Activated naive CD4-positive, alpha-beta T cell treated with anti-CD3 and anti-CD28 coated beads, Interleukin-2, amount 50 U/mL, for 24 hours (primary cell): ENCODE measurements around the gene TERT.

Experiments
- H3K27ac Mint-ChIP-seq: one replicate; pipeline ENCODE4 v1.8.0; 2021; ENCODE audit warnings: mild to moderate bottlenecking, mixed read lengths
- H3K27me3 Mint-ChIP-seq: one replicate; pipeline ENCODE4 v1.8.0; 2021; ENCODE audit warnings: mixed read lengths
- H3K36me3 Mint-ChIP-seq: one replicate; pipeline ENCODE4 v1.8.0; 2021; ENCODE audit warnings: mixed read lengths
- H3K4me1 Mint-ChIP-seq: one replicate; pipeline ENCODE4 v1.8.0; 2021; ENCODE audit warnings: mixed read lengths
- H3K4me3 Mint-ChIP-seq: one replicate; pipeline ENCODE4 v1.8.0; 2021; ENCODE audit warnings: mild to moderate bottlenecking, mixed read lengths
- H3K9me3 Mint-ChIP-seq: one replicate; pipeline ENCODE4 v1.8.0; 2021; ENCODE audit warnings: mixed read lengths

The TERT gene

GRCh38 chr5:1315018-1315708, 20.3 kb upstream of the TERT start:
- Mint-ChIP-seq H3K27me3 (no peaks in the 10 kb centered on the region), H3K36me3 (peaks cover 5% of the 10 kb centered on the region), H3K27ac (peak overlapping the region; percentile 55), H3K9me3 (no peaks in the 10 kb centered on the region), H3K4me1 (peaks cover 69% of the 10 kb centered on the region), H3K4me3 (peak overlapping the region; percentile 79)

- no peak overlapping the region for H3K4me3 Mint-ChIP-seq
Measured at GRCh38 chr5:1314564-1314982, 19.7 kb upstream of the TERT start.

GRCh38 chr5:1312993-1313833, 18.3 kb upstream of the TERT start:
- Mint-ChIP-seq H3K4me3 (peak overlapping the region; percentile 62), H3K4me1 (peaks cover 82% of the 10 kb centered on the region), H3K9me3 (no peaks in the 10 kb centered on the region), H3K27me3 (no peaks in the 10 kb centered on the region), H3K27ac (peak overlapping the region; percentile 76), H3K36me3 (peaks cover 5% of the 10 kb centered on the region)

More at GRCh38 chr5:1314564-1314982, 19.7 kb upstream of the TERT start:
- peaks cover 5% of the 10 kb centered on the region for H3K36me3 Mint-ChIP-seq
- peaks cover 71% of the 10 kb centered on the region for H3K4me1 Mint-ChIP-seq
- H3K27ac Mint-ChIP-seq, result no peak overlapping the region
- H3K9me3 Mint-ChIP-seq, result no peaks in the 10 kb centered on the region
- no peaks in the 10 kb centered on the region for H3K27me3 Mint-ChIP-seq

- no peaks in the 10 kb centered on the region for H3K9me3 Mint-ChIP-seq
- no peaks in the 10 kb centered on the region for H3K27me3 Mint-ChIP-seq
- H3K4me1 Mint-ChIP-seq, result peaks cover 78% of the 10 kb centered on the region
- peak overlapping the region; percentile 39 for H3K4me3 Mint-ChIP-seq
- peaks cover 5% of the 10 kb centered on the region for H3K36me3 Mint-ChIP-seq
- no peak overlapping the region for H3K27ac Mint-ChIP-seq
Measured at GRCh38 chr5:1312206-1312605, 17.3 kb upstream of the TERT start.

- H3K27me3 Mint-ChIP-seq, result no peaks in the 10 kb centered on the region
- peaks cover 3% of the 10 kb centered on the region for H3K36me3 Mint-ChIP-seq
- H3K9me3 Mint-ChIP-seq, result no peaks in the 10 kb centered on the region
- H3K4me3 Mint-ChIP-seq, result peak overlapping the region; percentile 39
- H3K4me1 Mint-ChIP-seq, result peaks cover 74% of the 10 kb centered on the region
- no peak overlapping the region for H3K27ac Mint-ChIP-seq
Measured at GRCh38 chr5:1311439-1312055, 16.7 kb upstream of the TERT start.

- no peaks in the 10 kb centered on the region for H3K9me3 Mint-ChIP-seq
- H3K27me3 Mint-ChIP-seq, result no peaks in the 10 kb centered on the region
- no peak overlapping the region for H3K27ac Mint-ChIP-seq
- H3K4me3 Mint-ChIP-seq, result no peak overlapping the region
- peaks cover 60% of the 10 kb centered on the region for H3K4me1 Mint-ChIP-seq
- H3K36me3 Mint-ChIP-seq, result peaks cover 3% of the 10 kb centered on the region
Measured at GRCh38 chr5:1310118-1310517, 15.2 kb upstream of the TERT start.

GRCh38 chr5:1304033-1304432, 9.2 kb upstream of the TERT start:
- H3K4me1 Mint-ChIP-seq, result peaks cover 16% of the 10 kb centered on the region
- H3K27ac Mint-ChIP-seq, result no peak overlapping the region
- no peaks in the 10 kb centered on the region for H3K9me3 Mint-ChIP-seq
- H3K36me3 Mint-ChIP-seq, result no peaks in the 10 kb centered on the region
- H3K27me3 Mint-ChIP-seq, result no peaks in the 10 kb centered on the region
- no peak overlapping the region for H3K4me3 Mint-ChIP-seq

GRCh38 chr5:1302258-1302657, 7.4 kb upstream of the TERT start:
- H3K4me3 Mint-ChIP-seq, result no peak overlapping the region
- no peaks in the 10 kb centered on the region for H3K36me3 Mint-ChIP-seq

GRCh38 chr5:1300581-1301083, 5.8 kb upstream of the TERT start:
- H3K4me1 Mint-ChIP-seq, result peaks cover 8% of the 10 kb centered on the region
- no peak overlapping the region for H3K27ac Mint-ChIP-seq
- H3K4me3 Mint-ChIP-seq, result no peak overlapping the region
- H3K36me3 Mint-ChIP-seq, result no peaks in the 10 kb centered on the region
- H3K27me3 Mint-ChIP-seq, result no peaks in the 10 kb centered on the region
- no peaks in the 10 kb centered on the region for H3K9me3 Mint-ChIP-seq

More at GRCh38 chr5:1302258-1302657, 7.4 kb upstream of the TERT start:
- Mint-ChIP-seq H3K9me3 (no peaks in the 10 kb centered on the region), H3K27ac (no peak overlapping the region), H3K4me1 (peaks cover 7% of the 10 kb centered on the region), H3K27me3 (no peaks in the 10 kb centered on the region)

- no peaks in the 10 kb centered on the region for H3K9me3 Mint-ChIP-seq
- H3K27ac Mint-ChIP-seq, result peak overlapping the region; percentile 41
- no peak overlapping the region for H3K4me3 Mint-ChIP-seq
- H3K27me3 Mint-ChIP-seq, result no peaks in the 10 kb centered on the region
- peaks cover 8% of the 10 kb centered on the region for H3K4me1 Mint-ChIP-seq
- no peaks in the 10 kb centered on the region for H3K36me3 Mint-ChIP-seq
Measured at GRCh38 chr5:1299961-1300360, 5.1 kb upstream of the TERT start.

GRCh38 chr5:1299511-1299850, 4.6 kb upstream of the TERT start:
- no peaks in the 10 kb centered on the region for H3K27me3 Mint-ChIP-seq
- no peak overlapping the region for H3K4me3 Mint-ChIP-seq
- H3K4me1 Mint-ChIP-seq, result peaks cover 8% of the 10 kb centered on the region
- no peaks in the 10 kb centered on the region for H3K9me3 Mint-ChIP-seq
- peak overlapping the region; percentile 41 for H3K27ac Mint-ChIP-seq
- no peaks in the 10 kb centered on the region for H3K36me3 Mint-ChIP-seq

GRCh38 chr5:1298723-1299510, 4.0 kb upstream of the TERT start:
- Mint-ChIP-seq H3K4me3 (no peak overlapping the region), H3K27ac (peak overlapping the region; percentile 35), H3K4me1 (peaks cover 8% of the 10 kb centered on the region), H3K27me3 (no peaks in the 10 kb centered on the region), H3K9me3 (no peaks in the 10 kb centered on the region), H3K36me3 (no peaks in the 10 kb centered on the region)

- Mint-ChIP-seq H3K9me3 (no peaks in the 10 kb centered on the region), H3K27ac (no peak overlapping the region), H3K27me3 (no peaks in the 10 kb centered on the region), H3K36me3 (no peaks in the 10 kb centered on the region), H3K4me1 (peaks cover 12% of the 10 kb centered on the region), H3K4me3 (no peak overlapping the region)
Measured at GRCh38 chr5:1298067-1298551, 3.2 kb upstream of the TERT start.

- H3K27ac Mint-ChIP-seq, result no peak overlapping the region
Measured at GRCh38 chr5:1297243-1297642, 2.4 kb upstream of the TERT start.

GRCh38 chr5:1295650-1296037, 776 bp upstream of the TERT start:
- H3K27ac Mint-ChIP-seq, result no peak overlapping the region
- no peaks in the 10 kb centered on the region for H3K27me3 Mint-ChIP-seq
- peaks cover 12% of the 10 kb centered on the region for H3K4me1 Mint-ChIP-seq
- H3K4me3 Mint-ChIP-seq, result peak overlapping the region; percentile 55
- H3K9me3 Mint-ChIP-seq, result no peaks in the 10 kb centered on the region
- H3K36me3 Mint-ChIP-seq, result no peaks in the 10 kb centered on the region

More at GRCh38 chr5:1297243-1297642, 2.4 kb upstream of the TERT start:
- Mint-ChIP-seq H3K4me3 (no peak overlapping the region), H3K36me3 (no peaks in the 10 kb centered on the region), H3K4me1 (peaks cover 12% of the 10 kb centered on the region), H3K27me3 (no peaks in the 10 kb centered on the region), H3K9me3 (no peaks in the 10 kb centered on the region)
